H1 (cell line): ENCODE data around the gene SNX32. TPM values are rescaled to one million over a fixed set of nuclear protein-coding genes. Genes with fewer than 3 reads are reported as not detected.

Experiments
- CTCF ChIA-PET: fragments of 300-600 bp; sonication (Branson Sonifier 250); formaldehyde crosslinking; loops from one replicate; lab custom pipeline; 2021; ENCODE audit not compliant: partially characterized antibody; lab: Charles Lee
- POLR2A ChIA-PET: fragments of 300-600 bp; sonication (Branson Sonifier 250); formaldehyde crosslinking; loops from one replicate; lab custom pipeline; 2021; ENCODE audit warnings: inconsistent platforms; ENCODE audit not compliant: partially characterized antibody; lab: Charles Lee
- DNase-seq, 2 experiments: peaks; one replicate each; pipeline versions ENCODE4 v3.0.0 to v3.0.0-alpha.2; 2010 to 2022; ENCODE audit warnings: low spot score in 2 of 2, low read depth in 1 of 2, mixed read lengths in 1 of 2
- FAIRE-seq: peaks from 2 replicates; lab custom pipeline; 2011; peaks lifted over from hg19 to GRCh38; lab: Jason Lieb, UNC
- H2AFZ ChIP-seq: 2 replicates; pipeline ENCODE4 v1.8.1; 2012; ENCODE audit warnings: low read length, inconsistent platforms
- H2AK5ac ChIP-seq: 2 replicates; pipeline ENCODE4 v1.6.1; 2013; ENCODE audit warnings: low read depth, low read length
- H2BK120ac ChIP-seq: replicated peaks from 2 replicates; pipeline ENCODE3; 2013; ENCODE audit warnings: low read depth, low read length, inconsistent platforms
- H2BK12ac ChIP-seq: 2 replicates; pipeline ENCODE4 v1.6.1; 2013; ENCODE audit warnings: low read depth, low read length
- H2BK15ac ChIP-seq: 2 replicates; pipeline ENCODE4 v1.6.1; 2013; ENCODE audit warnings: low read length
- H2BK20ac ChIP-seq: 2 replicates; pipeline ENCODE4 v1.6.1; 2013; ENCODE audit warnings: low read length
- H2BK5ac ChIP-seq: 2 replicates; pipeline ENCODE4 v1.6.1; 2013; ENCODE audit warnings: low read depth, low read length
- H3K14ac ChIP-seq: 2 replicates; pipeline ENCODE4 v1.6.1; 2013; ENCODE audit warnings: inconsistent platforms; ENCODE audit not compliant: insufficient read length
- H3K18ac ChIP-seq: 2 replicates; pipeline ENCODE4 v1.6.1; 2013; ENCODE audit warnings: low read length; ENCODE audit errors: extremely low read depth
- H3K23ac ChIP-seq: 2 replicates; pipeline ENCODE4 v1.6.1; 2013; ENCODE audit warnings: inconsistent platforms; ENCODE audit not compliant: insufficient read length
- H3K23me2 ChIP-seq: 2 replicates; pipeline ENCODE4 v1.6.1; 2013; ENCODE audit warnings: low read depth, low read length
- H3K27ac ChIP-seq: 2 replicates; pipeline ENCODE4 v1.6.1; 2011; ENCODE audit warnings: low read depth, low read length, inconsistent platforms
- H3K27me3 ChIP-seq, 4 experiments: replicated peaks in 1 of 4; 1 replicate in 1 of 4; 2 replicates in 3 of 4; pipeline versions ENCODE4 v1.6.1 to v1.8.1; 2011 to 2013; ENCODE audit warnings: low read length in 3 of 4, mild to moderate bottlenecking in 3 of 4, inconsistent platforms in 2 of 4, mixed read lengths in 2 of 4, moderate library complexity in 1 of 4; ENCODE audit not compliant: control insufficient read depth in 3 of 4, insufficient read depth in 3 of 4; ENCODE audit errors: extremely low read depth in 1 of 4
- H3K36me3 ChIP-seq, 4 experiments: 2 replicates each; pipeline versions ENCODE4 v1.6.1 to v1.8.1; 2011 to 2013; ENCODE audit warnings: mild to moderate bottlenecking in 4 of 4, low read length in 3 of 4, moderate library complexity in 2 of 4, control low read depth in 1 of 4, inconsistent platforms in 1 of 4; ENCODE audit not compliant: insufficient read depth in 4 of 4, control insufficient read depth in 2 of 4
- H3K4ac ChIP-seq: replicated peaks from 2 replicates; pipeline ENCODE3; 2013; ENCODE audit warnings: low read length, low read depth, mixed read lengths, inconsistent platforms; ENCODE audit not compliant: insufficient read length
- H3K4me1 ChIP-seq, 4 experiments: replicated peaks in 1 of 4; 1 replicate in 1 of 4; 2 replicates in 3 of 4; pipeline versions ENCODE4 v1.6.1 to v1.8.1; 2011 to 2013; ENCODE audit warnings: low read length in 3 of 4, inconsistent platforms in 2 of 4, mixed read lengths in 1 of 4; ENCODE audit not compliant: insufficient read depth in 4 of 4, control insufficient read depth in 3 of 4
- H3K4me2 ChIP-seq, 2 experiments: 2 replicates each; pipeline versions ENCODE4 v1.6.1 to v1.8.1; 2011 to 2013; ENCODE audit warnings: low read depth in 2 of 2, low read length in 2 of 2, control low read depth in 1 of 2, inconsistent platforms in 1 of 2, mild to moderate bottlenecking in 1 of 2; ENCODE audit not compliant: insufficient read depth in 1 of 2
- H3K4me3 ChIP-seq, 4 experiments: fragments of 200-600, 300-600 bp in 1 of 4; sonication (generic), shearing (Covaris generic), sonication (Bioruptor Twin) in 1 of 4; 2 replicates each; pipeline versions ENCODE4 v1.5.1 to v1.8.1; 2011 to 2016; ENCODE audit warnings: low read length in 4 of 4, low read depth in 3 of 4, control low read depth in 2 of 4, inconsistent platforms in 2 of 4, mild to moderate bottlenecking in 2 of 4, mixed read lengths in 1 of 4, moderate library complexity in 1 of 4; ENCODE audit not compliant: insufficient read depth in 2 of 4; ENCODE audit errors: extremely low read depth in 1 of 4
- H3K56ac ChIP-seq: replicated peaks from 2 replicates; pipeline ENCODE3; 2013; ENCODE audit warnings: low read depth, mild to moderate bottlenecking, mixed read lengths, low read length, inconsistent platforms; ENCODE audit not compliant: insufficient read length
- H3K79me1 ChIP-seq: 2 replicates; pipeline ENCODE4 v1.6.1; 2013; ENCODE audit warnings: low read depth, low read length, control low read depth
- H3K79me2 ChIP-seq, 2 experiments: 2 replicates each; pipeline versions ENCODE4 v1.6.1 to v1.8.1; 2012 to 2013; ENCODE audit warnings: low read length in 2 of 2, mild to moderate bottlenecking in 2 of 2, inconsistent platforms in 1 of 2; ENCODE audit not compliant: insufficient read depth in 2 of 2, control insufficient read depth in 1 of 2
- H3K9ac ChIP-seq, 4 experiments: replicated peaks in 1 of 4; 1 replicate in 1 of 4; 2 replicates in 3 of 4; pipeline versions ENCODE4 v1.6.1 to v1.8.1; 2011 to 2013; ENCODE audit warnings: low read depth in 3 of 4, low read length in 3 of 4, control low read depth in 2 of 4, mild to moderate bottlenecking in 2 of 4, moderate library complexity in 2 of 4, inconsistent platforms in 1 of 4; ENCODE audit errors: extremely low read depth in 1 of 4
- H3K9me3 ChIP-seq, 2 experiments: 2 replicates each; pipeline versions ENCODE4 v1.6.1 to v1.8.1; 2012 to 2013; ENCODE audit warnings: mild to moderate bottlenecking in 2 of 2, moderate library complexity in 2 of 2, control low read depth in 1 of 2, inconsistent platforms in 1 of 2, low read depth in 1 of 2, low read length in 1 of 2, mixed read lengths in 1 of 2; ENCODE audit not compliant: insufficient read depth in 2 of 2
- H4K20me1 ChIP-seq, 2 experiments: replicated peaks in 1 of 2; 2 replicates each; pipeline versions ENCODE3 to v1.8.1; 2011 to 2013; ENCODE audit warnings: inconsistent platforms in 2 of 2, low read length in 2 of 2, mild to moderate bottlenecking in 1 of 2; ENCODE audit not compliant: insufficient read depth in 2 of 2, control insufficient read depth in 1 of 2
- H4K5ac ChIP-seq: 2 replicates; pipeline ENCODE4 v1.6.1; 2013; ENCODE audit warnings: low read length, low read depth, mixed read lengths, inconsistent platforms; ENCODE audit not compliant: insufficient read length
- H4K8ac ChIP-seq: 2 replicates; pipeline ENCODE4 v1.8.0; 2013; ENCODE audit warnings: mild to moderate bottlenecking, moderate library complexity, low read length, inconsistent platforms; ENCODE audit not compliant: insufficient read depth; ENCODE audit errors: extremely low read depth
- H4K91ac ChIP-seq: replicated peaks from 2 replicates; pipeline ENCODE3; 2013; ENCODE audit warnings: low read length, mixed read lengths, inconsistent platforms; ENCODE audit not compliant: insufficient read length
- FOSL1 ChIP-seq: IDR thresholded peaks from 2 replicates; pipeline ENCODE4 v1.6.1; 2011; ENCODE audit warnings: mild to moderate bottlenecking, low read depth, low read length, moderate library complexity; ENCODE audit not compliant: insufficient read depth
- WGBS, 2 experiments: shearing (Covaris generic) in 1 of 2; methylation state at CpG; one replicate each; pipeline versions ENCODE4 v1.1.6 to v1.1.7; 2013 to 2015; ENCODE audit warnings: low lambda C conversion rate in 2 of 2, mixed read lengths in 2 of 2, inconsistent platforms in 1 of 2, low coverage in 1 of 2, missing lambda C conversion rate in 1 of 2; ENCODE audit not compliant: insufficient replicate concordance in 2 of 2, insufficient coverage in 1 of 2, insufficient read length in 1 of 2; ENCODE audit errors: extremely low coverage in 1 of 2, missing lambda C conversion rate in 1 of 2; 5-methylcytosine and 5-hydroxymethylcytosine counted together
- polyA plus RNA-seq, 7 experiments: library from polyadenylated mRNA; depleted of rRNA in 3 of 7; stranded (reverse) in 5 of 7; unstranded in 2 of 7; fragments of >200 nt in 5 of 7; fragments of 200-250 nt in 2 of 7; gene quantifications; 1 replicate in 5 of 7; 2 replicates in 1 of 7; 4 replicates in 1 of 7; pipeline versions ENCODE4 v1.2.1 to v1.2.3, GENCODE V29; 2011 to 2013; ENCODE audit warnings: missing spikeins in 2 of 7, mixed read lengths in 2 of 7
- total RNA-seq: library from RNA; stranded (reverse); fragmentation: NEBNext Ultra II Directional; extraction: Animal tissue kit (Norgen Biotek cat#: 25700); gene quantifications from 2 replicates; pipeline ENCODE4 v1.2.1, GENCODE V29; 2021

The SNX32 gene
- total and polyA plus RNA-seq, 2 of the 8 experiments (the other 6 are each of a cell fraction or from before 2014, with no cell fraction given), result 0.76 to 2.2 TPM

- H3K14ac ChIP-seq, result no peak overlapping the region
- no peak for FAIRE-seq
- H3K4ac ChIP-seq, result no peak overlapping the region
- no peak overlapping the region for H2BK12ac ChIP-seq
- no peak overlapping the region for H4K5ac ChIP-seq
- no peak overlapping the region for H2AK5ac ChIP-seq
- H3K36me3 ChIP-seq, result no peaks in the 10 kb centered on the region
- H3K4me2 ChIP-seq, result no peak overlapping the region
- CTCF ChIA-PET, result interaction anchor here (0.9 to 15.0 kb wide), 8 partner anchors 9 to 303 kb away, joined by 3 to 212 read pairs (median 6); partner anchors contain the start of genes CCDC85B and FIBP
- no peak overlapping the region for H2BK5ac ChIP-seq
- H3K9ac ChIP-seq, result no peak overlapping the region
- H2AFZ ChIP-seq, result no peak overlapping the region
- no peak overlapping the region for H2BK20ac ChIP-seq
- no peak overlapping the region for H4K8ac ChIP-seq
- H4K91ac ChIP-seq, result no peak overlapping the region
- H3K4me3 ChIP-seq, result no peak overlapping the region
- H3K23me2 ChIP-seq, result peaks cover 9% of the 10 kb centered on the region; the same call in 1 of the 2 replicates
- no peak for TF ChIP-seq FOSL1
- TF ChIP-seq, all 59 proteins: peak for 0
- Histone ChIP-seq H3K4me1 (peaks cover 3 to 16% (median 7%) of the 10 kb centered on the region in 4 experiments), H3K79me2 (no peaks in the 10 kb centered on the region), H2BK120ac (no peak overlapping the region), H4K20me1 (peaks cover 4% of the 10 kb centered on the region in 2 experiments), H3K18ac (no peak overlapping the region), H3K27ac (no peak overlapping the region), H3K79me1 (no peaks in the 10 kb centered on the region; the same call in 1 of the 2 replicates), H3K27me3 (peaks cover 14 to 33% (median 28%) of the 10 kb centered on the region in 4 experiments), H3K9me3 (no peaks in the 10 kb centered on the region), H3K56ac (no peak overlapping the region), H3K23ac (no peak overlapping the region), H2BK15ac (no peak overlapping the region)
- DNase-seq, result no peak
- WGBS, 2 experiments, result 88% methylated on average over 1 of the region's 4 CpGs; no CpG with 5 or more reads in 1 of the 2 experiments
- POLR2A ChIA-PET, result interaction anchor here (1.2 to 3.7 kb wide), 5 partner anchors 8 to 39 kb away, joined by 3 to 17 read pairs (median 4); partner anchors contain the start of genes CFL1 and MUS81
These were observed 63.3 kb downstream of the SNX32 start for GRCh38 chr11:65897020-65897471.
